OCI-LY1 (cell line): ENCODE data around the gene MAGT1.

Experiments
- CTCF ChIP-seq: fragments of 200-600 bp; sonication (generic), shearing (Covaris generic); IDR thresholded peaks from 2 replicates; pipeline ENCODE4 v1.5.1; 2017; ENCODE audit warnings: mild to moderate bottlenecking, antibody characterized with exemption, low read length, moderate library complexity, mixed read lengths
- EZH2 ChIP-seq: fragments of 200-600 bp; sonication (generic), shearing (Covaris generic); IDR thresholded peaks from 2 replicates; pipeline ENCODE4 v1.8.0; 2017; ENCODE audit warnings: borderline replicate concordance, mixed run types, mild to moderate bottlenecking, antibody characterized with exemption, low read length, moderate library complexity, mixed read lengths

GRCh38 chrX:77938083-77938680, 42.9 kb upstream of the MAGT1 start:
- TF ChIP-seq CTCF (no peak), EZH2 (no peak)
